Left ventricle myocardium superior (tissue), 1 donor: ENCODE data around the gene LAMB1. TPM values are rescaled to one million over a fixed set of nuclear protein-coding genes. Genes with fewer than 3 reads are reported as not detected.
"Not testable (repeated sequence)": the region's sequence is repeated elsewhere in the genome, so short reads cannot be mapped to it uniquely, and the experiment has no call there.

Experiments used
- ATAC-seq: fragments of 200-7000 bp; cut with Tn5 transposase; one replicate; pipeline ENCODE4 v1.9.1; 2020; ENCODE audit warnings: mild to moderate bottlenecking, moderate library complexity
- DNase-seq: peaks from one replicate; pipeline ENCODE4 v3.0.0-alpha.2; 2020
- intact Hi-C: fragments of 100-400 bp; cut with micrococcal nuclease; formaldehyde crosslinking; loops from one replicate; pipeline ENCODE4 v1.11.0; 2022
- total RNA-seq: library from RNA; stranded (reverse); fragmentation: NEBNext Ultra II Directional; extraction: Animal tissue kit (Norgen Biotek cat#: 25700); gene quantifications from one replicate; pipeline ENCODE4 v1.2.1, GENCODE V29; 2021
- donor health status: DM: no; HTN: yes; CAD: no; lungs with severe emphysema.

Gene LAMB1
- total RNA-seq, 1 donor from 2014 or later: 56.1 TPM

DNA sequence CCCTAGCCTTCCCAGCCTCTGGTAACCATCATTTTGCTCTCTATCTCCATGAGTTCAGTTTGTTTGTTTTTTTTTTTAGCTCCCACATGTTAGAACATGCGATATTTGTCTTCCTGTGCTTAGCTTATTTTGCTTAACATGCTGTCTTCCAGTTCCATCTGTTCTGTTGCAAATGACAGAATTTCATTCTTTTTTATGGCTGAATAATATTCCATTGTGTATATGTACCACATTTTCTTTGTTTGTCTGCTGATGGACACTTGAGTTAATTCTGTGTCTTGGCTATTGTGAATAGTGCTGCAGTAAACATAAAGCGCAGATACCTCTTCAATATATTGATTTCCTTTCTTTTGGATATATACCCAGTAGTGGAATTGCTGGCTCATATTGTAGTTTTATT lies 91.0 kb downstream of the LAMB1 start:
- intact Hi-C loops: no loop called here

GRCh38 chr7:107909445-107909844 lies 93.5 kb downstream of the LAMB1 start:
- DNase-seq: no peak
- no peak for ATAC-seq
- intact Hi-C loops: no loop called here

More for the DNA sequence above, 91.0 kb downstream of the LAMB1 start:
- ATAC-seq (no peak), DNase-seq (no peak)

DNA sequence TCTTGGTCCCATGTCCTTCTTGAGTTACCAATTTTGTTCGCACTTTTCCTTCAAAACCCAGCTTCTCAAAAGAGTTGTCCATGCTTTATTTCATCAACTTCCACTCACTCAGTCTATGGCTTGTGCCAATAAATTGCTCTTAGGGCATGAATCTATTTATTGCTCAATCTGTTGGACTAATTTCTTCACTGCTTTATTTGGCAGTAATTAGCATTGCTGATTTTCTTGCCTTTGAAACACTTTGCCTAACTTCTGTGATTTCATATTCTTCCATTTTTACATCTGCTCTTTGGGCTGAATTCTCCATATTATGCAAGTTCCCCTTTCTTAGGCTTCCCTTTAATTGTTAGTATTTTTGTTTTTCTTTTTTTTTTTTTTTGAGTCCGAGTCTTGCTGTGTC lies 95.2 kb downstream of the LAMB1 start:
- peak; percentile 79 for ATAC-seq
- DNase-seq: no peak
- intact Hi-C loops: no loop called here

DNA sequence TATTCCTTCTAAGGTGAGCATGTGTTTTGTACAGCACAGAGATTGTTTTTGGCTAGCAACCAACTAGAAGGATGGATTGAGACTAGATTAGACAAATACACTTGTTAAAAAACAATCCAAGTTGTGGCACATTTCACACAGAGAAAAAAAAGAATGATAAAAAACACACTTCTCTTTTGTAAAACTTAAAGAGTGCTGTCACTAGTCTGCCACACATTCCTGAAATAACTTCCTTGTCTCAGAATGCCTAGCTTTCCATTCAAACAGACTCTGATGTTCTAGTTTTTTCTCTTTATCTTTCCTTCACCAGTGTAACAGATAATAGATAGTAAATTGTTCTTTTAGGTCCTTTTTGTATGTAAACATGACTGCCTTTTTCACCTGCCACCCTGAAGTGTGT lies 100.6 kb downstream of the LAMB1 start:
- no peak for ATAC-seq
- intact Hi-C loops: no loop called here
- DNase-seq: no peak

DNA sequence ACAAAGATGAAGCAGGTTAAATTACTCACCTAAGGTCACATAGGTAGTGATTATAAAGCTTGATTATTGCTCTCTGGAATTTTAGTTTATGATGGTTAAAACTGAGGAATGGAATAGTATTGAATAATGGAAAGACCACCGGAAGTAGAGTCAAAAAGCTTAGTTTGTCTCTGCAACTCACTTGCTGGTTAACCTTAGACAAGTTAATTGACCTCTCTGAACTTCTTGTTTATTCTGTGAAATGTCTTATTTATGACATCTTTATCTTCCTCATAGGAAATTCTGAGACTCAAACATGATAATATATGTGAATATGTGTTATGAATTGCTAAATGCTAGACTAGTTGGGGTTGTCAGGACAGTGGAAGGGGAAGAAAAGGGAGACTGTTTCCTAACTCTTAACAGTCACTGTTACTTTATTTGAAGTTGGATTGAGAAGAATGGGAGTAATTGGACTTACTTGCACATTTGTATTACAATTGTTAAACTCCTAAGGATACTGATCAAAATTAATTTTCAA lies 102.4 kb downstream of the LAMB1 start:
- intact Hi-C loops: no loop called here
- ATAC-seq (no peak), DNase-seq (no peak)

GRCh38 chr7:107898997-107899594 lies 103.9 kb downstream of the LAMB1 start:
- no peak for DNase-seq
- intact Hi-C loops: no loop called here
- ATAC-seq: no peak

GRCh38 chr7:107892367-107892741 lies 110.6 kb downstream of the LAMB1 start:
- ATAC-seq, intact Hi-C loops, DNase-seq: not testable (repeated sequence)

DNA sequence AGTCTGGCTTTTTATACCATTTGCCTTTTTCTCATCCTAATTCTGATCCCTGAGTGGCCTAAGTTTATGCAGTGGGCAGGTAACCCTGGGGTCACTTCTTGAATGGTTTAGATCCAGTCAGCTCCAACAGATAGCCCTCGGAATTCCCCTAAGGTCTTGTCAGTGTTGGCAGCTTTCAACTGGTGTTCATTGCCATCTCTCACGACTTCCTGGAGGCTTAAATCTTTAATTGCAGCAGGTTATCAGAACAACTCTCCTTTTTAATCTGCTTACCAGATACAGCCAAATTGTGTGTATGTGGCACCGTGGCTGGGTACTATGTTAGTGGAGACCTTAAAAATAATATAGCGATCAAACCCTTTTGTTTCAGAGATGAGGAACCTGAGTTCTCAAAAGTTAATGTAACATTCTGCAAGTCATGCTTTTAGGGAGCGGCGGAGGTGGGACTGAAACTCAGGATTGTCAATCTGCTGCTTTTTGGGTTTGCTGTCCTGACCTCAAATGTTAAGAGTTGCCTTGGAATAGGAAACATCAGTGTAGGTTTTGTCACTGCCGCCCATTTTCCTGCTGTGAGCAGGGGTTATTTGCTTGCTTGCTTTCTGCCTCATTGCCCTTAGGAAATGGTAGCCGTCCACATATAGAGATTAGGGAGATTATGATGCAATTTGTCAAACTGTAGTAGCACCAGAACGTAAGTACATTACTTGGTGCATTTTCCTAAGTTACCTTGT lies 111.2 kb downstream of the LAMB1 start:
- no peak for ATAC-seq
- intact Hi-C loops: no loop called here
- DNase-seq: no peak

GRCh38 chr7:107890962-107891635 lies 111.9 kb downstream of the LAMB1 start, which contains the start of gene DLD:
TSS of gene DLD (plus strand) at chr7:107891183. CDS start at chr7:107891251, 68 bp downstream.
- ATAC-seq (peak; percentile 99), DNase-seq (peak; percentile 97)
- intact Hi-C loops: no loop called here

DNA sequence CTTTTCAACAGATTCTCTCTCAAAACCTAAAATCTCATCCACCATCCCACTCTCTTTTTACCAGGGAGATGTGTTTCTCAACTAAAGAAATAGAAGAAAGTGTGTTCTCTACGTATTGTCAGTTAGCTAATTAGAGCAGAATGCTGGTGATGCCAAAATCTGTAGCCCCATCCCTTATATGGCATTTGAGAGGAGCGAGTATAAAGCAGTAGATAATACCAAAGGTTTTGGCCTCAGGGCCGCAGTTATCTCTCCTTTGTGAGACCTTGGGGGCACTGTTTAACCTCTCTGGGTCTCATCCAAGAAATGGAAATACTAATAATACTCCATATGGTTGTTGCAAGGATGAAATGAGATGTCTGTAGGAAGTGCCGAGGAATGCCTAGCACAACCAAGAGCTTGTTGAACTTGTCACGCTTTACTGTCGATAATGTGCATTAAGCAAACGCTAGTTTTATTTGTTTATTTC lies 112.4 kb downstream of the LAMB1 start:
- intact Hi-C loops: no loop called here
- ATAC-seq (peak; percentile 9), DNase-seq (no peak)

DNA sequence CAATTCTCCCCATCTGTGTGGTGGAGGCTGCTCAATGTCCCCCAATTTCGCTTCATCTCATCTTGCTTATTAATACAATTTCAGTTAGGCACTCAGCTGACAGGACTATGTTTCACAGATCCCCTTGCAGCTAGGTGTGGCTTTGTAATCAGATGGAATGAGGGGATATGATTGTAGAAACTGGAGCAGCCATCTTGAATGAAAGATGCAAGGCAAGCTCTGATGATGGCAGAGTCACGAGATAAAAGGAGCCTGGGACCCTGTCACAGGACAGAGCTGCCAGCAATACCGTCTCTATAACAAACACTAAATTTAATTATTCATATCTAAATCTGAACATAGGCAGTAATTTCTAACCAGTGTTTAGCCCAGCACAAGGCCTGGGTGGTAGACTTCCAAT lies 113.0 kb downstream of the LAMB1 start:
- no peak for DNase-seq
- no peak for ATAC-seq
- intact Hi-C loops: no loop called here

DNA sequence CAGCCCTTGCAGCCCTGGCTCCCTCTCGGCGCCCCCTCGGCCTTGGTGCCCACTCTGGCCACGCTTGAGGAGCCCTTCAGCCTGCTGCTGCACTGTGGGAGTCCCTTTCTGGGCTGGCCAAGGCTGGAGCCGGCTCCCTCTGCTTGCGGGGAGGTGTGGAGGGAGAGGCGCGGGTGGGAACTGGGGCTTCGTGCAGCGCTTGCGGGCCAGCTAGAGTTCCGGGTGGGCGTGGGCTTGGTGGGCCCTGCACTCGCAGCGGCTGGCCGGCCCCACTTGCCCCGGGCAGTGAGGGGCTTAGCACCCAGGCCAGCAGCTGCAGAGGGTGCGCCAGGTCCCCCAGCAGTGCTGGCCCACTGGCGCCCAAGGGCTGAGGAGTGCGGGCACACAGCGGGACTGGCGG lies 115.1 kb downstream of the LAMB1 start:
- DNase-seq, ATAC-seq, intact Hi-C loops: not testable (repeated sequence)

GRCh38 chr7:107884066-107884818 lies 118.7 kb downstream of the LAMB1 start:
- intact Hi-C loops: no loop called here
- DNase-seq: no peak
- no peak for ATAC-seq

DNA sequence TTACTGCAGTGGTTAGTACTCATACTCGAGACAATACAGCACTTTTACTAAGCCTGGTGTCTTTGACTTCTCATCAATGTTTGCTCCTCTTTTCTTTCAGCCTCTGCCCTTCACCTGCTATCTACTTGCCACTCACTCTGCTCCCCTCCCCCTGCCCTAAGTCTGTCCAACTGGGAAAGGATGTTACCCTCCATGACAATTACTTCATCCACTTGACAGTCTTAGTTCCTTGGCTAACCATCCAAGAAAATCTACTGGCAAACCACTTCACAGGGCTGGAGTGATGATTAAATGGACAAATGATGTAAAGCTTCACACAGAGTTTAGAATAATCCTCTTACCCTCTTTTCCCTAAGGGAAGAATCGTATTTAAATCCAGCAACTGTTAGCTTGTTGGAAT lies 120.2 kb downstream of the LAMB1 start:
- intact Hi-C loops: no loop called here
- ATAC-seq (no peak), DNase-seq (no peak)

- DNase-seq: no peak
- intact Hi-C loops: no loop called here
- peak; percentile 71 for ATAC-seq
Observed at GRCh38 chr7:107879400-107880035, 123.4 kb downstream of the LAMB1 start.

DNA sequence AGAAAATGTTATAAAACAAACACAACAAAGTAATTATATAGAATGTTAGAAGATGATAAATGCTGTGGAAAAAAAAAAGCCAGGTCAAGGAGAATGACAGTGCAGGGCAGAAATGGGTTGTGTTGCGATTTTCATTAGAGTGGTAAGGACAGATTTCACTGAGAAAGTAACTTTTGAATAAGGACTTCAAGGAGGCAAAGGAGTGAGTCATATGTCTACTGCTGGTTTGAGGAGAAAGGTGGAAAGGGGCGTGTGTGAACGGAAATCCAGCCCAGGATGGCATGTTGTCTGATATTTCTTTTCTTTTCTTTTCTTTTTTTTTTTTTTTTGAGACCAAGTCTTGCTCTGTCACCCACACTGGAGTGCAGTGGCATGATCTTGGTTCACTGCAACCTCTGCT lies 124.3 kb downstream of the LAMB1 start:
- no peak for ATAC-seq
- no peak for DNase-seq
- intact Hi-C loops: no loop called here

GRCh38 chr7:107877731-107878382 lies 125.1 kb downstream of the LAMB1 start:
- ATAC-seq (no peak), DNase-seq (no peak)
- intact Hi-C loops: no loop called here

- DNase-seq (no peak), ATAC-seq (no peak)
- intact Hi-C loops: no loop called here
Observed at GRCh38 chr7:107876916-107877315, 126.0 kb downstream of the LAMB1 start.
